AG09309 (cell line): ENCODE results near the gene SCART1.
"Not testable (repeated sequence)": the region's sequence is repeated elsewhere in the genome, so short reads cannot be mapped to it uniquely, and the experiment has no call there.

Experiments used
- DNase-seq: peaks from one replicate; pipeline ENCODE4 v3.0.0-alpha.2; 2010; ENCODE audit warnings: low read depth
- H3K4me3 ChIP-seq: 2 replicates; pipeline ENCODE4 v1.5.1; 2011; ENCODE audit warnings: mild to moderate bottlenecking, low read depth, low read length, moderate library complexity; ENCODE audit not compliant: control insufficient read depth
- TF ChIP-seq, protein P1 (sequence below): IDR thresholded peaks from 2 replicates; pipeline ENCODE4 v1.5.1; 2011; ENCODE audit warnings: mild to moderate bottlenecking, low read depth, low read length, inconsistent platforms; ENCODE audit not compliant: insufficient read depth, control insufficient read depth; ENCODE audit errors: missing control alignments

The SCART1 gene

DNA sequence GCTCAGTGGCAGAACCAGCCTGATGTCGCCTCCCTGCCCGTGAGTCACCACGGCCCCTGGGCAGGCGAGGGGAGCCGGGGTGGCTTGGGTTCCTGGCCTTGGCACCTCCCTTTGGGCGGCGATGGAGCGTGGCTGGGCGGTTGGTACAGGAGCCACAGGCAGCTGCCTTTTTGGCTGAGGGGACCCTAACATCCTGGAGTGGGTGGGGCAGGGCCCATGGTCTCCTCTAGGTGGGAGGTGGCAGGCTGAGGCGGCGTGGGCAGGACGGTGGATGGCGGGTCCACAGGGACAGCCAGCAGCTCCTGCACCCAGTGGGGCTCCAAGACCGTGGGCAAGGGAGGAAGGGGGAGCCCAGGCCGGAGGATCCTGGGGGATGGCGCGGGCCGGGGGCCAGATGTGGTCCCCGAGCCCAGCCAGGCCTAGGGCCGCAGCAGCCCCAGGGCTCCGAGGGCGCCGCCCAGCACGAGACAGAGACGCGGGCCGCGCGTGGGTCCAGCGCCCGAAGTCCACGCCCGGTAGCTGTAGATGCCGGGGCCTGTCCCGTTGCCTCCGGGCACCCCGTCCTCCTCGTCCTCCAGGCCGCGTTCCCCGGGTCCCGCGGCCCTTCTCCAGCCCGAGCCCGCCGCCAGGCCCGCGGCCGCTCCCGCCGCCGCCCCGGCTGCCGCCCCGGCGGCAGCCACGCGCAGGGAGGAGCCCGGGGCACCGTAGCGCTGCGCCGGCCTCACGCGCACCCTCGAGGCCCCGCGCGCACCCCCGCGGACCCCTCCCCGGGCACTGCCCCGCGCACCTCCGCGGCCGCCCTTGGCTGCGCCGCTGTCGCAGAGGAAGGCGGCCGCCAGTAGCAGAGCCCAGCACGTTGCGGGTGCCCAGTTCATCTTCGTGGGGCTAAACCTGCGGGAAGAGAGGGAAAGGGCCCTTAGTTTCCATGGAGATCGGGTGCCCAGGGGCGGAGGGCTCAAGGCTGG lies 30.7 kb upstream of the SCART1 start:
- H3K4me3 ChIP-seq, result no peak overlapping the region
- TF ChIP-seq, protein P1, sequence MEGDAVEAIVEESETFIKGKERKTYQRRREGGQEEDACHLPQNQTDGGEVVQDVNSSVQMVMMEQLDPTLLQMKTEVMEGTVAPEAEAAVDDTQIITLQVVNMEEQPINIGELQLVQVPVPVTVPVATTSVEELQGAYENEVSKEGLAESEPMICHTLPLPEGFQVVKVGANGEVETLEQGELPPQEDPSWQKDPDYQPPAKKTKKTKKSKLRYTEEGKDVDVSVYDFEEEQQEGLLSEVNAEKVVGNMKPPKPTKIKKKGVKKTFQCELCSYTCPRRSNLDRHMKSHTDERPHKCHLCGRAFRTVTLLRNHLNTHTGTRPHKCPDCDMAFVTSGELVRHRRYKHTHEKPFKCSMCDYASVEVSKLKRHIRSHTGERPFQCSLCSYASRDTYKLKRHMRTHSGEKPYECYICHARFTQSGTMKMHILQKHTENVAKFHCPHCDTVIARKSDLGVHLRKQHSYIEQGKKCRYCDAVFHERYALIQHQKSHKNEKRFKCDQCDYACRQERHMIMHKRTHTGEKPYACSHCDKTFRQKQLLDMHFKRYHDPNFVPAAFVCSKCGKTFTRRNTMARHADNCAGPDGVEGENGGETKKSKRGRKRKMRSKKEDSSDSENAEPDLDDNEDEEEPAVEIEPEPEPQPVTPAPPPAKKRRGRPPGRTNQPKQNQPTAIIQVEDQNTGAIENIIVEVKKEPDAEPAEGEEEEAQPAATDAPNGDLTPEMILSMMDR, result no peak
- no peak for DNase-seq

DNA sequence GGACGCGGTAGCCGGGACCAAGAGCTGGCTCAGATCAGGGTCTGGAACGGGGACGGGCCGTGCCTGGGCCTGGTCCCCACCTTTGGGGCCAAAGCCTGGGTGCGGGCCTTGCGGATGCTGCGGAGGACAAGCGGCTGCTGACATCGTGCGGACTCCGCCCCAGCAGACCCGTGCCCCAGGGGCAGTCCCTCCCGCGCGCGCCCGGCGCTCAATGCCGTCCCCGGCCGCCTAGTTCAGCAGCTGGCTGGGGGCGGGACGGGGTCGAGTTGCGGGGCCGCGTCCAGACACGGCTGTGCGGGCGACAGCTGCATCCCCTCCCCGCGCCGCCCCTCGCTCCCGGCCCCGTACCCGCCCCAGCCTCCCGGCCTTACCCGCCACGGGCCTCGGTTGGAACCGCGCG lies 29.6 kb upstream of the SCART1 start:
- DNase-seq, H3K4me3 ChIP-seq: not testable (repeated sequence)

DNA sequence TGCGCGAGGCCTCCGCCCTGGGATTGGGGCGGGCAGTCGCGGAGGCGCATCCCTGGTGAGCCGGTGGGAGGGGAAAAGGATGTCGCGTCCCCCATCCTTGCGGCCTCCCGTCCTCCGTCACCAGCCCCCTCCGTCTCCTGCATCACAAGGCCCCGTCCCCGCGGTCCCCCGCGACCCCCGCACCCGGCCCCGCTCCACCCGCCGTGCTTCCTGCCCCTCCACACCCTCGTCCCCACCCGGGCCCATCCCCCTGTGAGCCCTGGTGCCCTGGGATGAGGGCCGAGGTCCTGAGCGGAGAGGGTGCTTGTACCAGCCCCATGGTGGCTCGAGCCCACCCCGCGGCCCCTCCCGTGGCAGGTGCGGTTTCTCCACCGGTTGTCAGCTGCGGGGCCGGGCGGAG lies 29.1 kb upstream of the SCART1 start, which contains the start of gene SPRN:
Gene SPRN (minus strand): TSS at position 25 of the 400 bp plus-strand sequence. CDS start 944 bp downstream, outside the sequence.
- not testable (repeated sequence) for H3K4me3 ChIP-seq

DNA sequence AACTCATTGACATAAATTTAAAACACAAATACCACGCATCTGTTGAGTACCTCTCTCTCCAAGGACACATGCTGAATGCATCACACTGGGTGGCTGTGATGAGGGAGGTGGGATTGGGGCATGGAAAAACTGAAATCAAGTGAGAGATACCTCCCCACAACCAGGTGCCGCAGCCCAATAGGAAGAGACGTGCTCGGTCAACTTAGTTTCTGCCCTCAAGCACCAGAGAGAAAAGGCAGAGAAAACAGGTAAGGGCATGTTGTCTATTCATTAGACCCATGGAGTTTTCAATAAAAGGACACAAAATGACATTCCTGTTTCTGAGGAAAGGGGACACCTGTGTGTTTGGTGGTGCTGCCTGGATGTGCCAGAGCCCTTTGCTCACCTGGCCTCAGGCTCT lies 24.2 kb upstream of the SCART1 start:
- H3K4me3 ChIP-seq, DNase-seq: not testable (repeated sequence)

More for the DNA sequence above, 29.1 kb upstream of the SCART1 start, which contains the start of gene SPRN:
- DNase-seq, result not testable (repeated sequence)

DNA sequence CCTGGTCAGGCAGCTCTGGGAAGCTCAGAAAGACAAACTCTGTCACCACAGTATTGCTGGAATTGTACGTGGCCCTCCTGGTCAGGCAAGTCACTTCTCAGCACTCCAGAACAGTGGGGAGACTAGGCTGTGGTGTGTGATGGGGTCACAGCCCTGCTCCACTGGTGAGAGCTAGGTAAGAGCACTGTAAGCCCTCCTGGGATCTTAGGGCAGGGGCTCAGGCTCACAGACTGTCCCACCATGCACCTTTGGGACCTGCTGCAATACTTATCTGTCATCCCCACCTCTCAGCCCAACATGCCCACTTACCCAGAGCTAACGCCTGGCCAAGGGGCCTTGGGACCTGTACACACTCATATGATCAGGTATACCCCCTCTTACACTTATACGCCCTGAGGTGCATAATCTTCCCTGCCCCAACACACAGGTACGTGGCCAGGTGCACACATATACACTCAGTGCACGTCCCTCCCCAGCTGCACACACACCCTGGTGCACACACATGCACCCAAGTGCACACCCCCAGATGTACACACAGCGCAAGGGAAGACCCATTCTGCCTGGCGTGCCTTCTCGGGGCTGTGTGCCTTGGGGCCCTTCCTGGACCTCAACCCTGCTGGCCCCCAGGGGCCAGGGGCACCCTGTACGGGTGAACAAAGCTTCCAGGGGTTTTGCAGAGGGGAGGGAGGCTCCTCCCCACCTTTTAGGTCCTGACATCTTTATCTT lies 21.7 kb upstream of the SCART1 start:
- H3K4me3 ChIP-seq, DNase-seq: not testable (repeated sequence)

DNA sequence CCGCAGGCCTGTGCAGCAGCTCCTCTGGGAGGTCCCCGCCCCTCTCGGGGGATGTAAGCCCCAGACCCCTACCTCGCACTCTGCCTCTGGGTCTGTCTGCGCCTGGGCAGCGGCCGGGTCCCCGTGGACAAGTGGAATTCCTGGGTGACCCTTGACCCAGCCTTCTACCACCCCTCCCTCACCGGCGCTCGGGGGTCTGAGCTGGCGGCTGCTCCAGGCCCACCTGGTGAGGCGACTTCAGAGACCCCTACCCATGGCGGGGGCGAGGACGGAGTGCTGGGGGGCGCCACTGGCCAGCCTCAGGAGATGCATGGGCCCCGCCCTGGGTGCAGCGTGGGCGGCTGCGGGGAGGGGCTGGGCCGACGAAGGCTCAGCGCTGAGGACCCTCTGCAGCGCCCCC lies 21.0 kb upstream of the SCART1 start:
- not testable (repeated sequence) for DNase-seq, H3K4me3 ChIP-seq

DNA sequence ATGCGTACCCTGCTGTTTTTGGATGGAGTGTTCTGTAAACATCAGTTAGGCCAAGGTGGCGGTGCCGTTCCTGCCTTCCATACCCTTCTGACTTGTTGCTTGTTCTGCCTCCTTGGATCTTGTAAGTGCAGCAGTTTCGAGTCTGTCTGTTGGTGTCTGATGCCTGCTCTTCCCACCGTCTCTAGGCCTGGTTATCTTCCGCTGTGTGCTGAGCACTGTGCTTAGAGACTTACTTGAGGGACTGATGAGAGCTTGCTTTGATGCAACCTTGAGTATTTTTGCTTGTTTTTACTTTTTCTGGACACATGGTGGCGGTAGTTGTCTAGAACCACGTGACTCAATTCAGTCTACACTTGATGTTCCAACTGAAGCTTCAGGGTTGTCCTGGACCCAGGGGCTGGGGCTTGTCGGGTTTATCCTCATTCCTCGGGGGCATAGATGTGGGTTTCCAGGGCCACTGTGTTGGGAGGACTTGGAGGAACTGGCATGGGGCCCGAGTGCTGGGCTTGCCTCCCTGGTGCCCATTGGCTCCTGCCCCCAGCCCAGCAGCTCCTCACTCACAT lies 15.0 kb upstream of the SCART1 start:
- no peak for DNase-seq

DNA sequence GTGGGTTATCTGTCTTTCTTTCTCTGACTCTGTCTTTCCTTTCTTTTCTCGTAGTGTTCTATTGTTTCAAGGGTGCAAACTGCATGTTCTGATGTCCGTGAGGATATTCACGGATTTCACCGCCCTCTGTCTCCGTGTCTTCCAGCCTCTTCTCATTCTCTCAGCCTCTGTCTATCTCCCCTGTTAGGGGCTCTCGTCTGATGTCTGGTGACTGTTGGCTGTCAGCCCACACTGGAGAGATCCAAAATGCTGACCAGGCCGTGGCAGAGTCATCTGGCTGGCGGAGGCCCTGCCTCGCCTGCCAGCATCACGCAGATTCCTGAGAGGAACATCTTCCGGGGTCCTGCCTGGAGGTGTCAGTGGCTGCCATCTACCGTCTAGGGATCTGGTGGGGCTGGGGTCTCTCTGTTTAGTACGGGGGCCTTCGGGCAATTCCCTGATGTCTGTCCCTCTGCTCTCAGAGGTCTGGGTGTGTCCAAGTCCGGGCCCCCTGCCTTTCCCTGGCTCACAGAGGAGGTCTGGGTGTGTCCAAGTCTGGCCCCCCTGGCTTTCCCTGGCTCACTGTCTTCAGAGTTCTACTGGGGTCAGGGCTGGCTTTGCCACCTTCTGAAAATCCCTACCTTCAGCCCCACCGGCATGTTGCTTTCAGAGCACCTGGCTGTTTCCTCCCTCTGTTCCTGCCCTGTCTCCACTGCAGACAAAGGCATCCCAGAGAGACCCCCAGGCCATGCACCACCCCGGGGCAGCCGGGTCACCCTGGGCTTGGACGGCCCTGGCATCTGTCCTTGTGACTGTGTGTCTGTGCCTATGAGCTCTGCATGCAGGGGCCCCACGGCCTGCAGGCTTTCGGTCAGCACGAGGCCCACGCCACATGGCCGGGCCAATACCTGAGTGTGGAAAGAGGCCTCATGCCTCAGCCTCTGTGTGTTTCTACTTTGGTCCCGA lies 14.0 kb upstream of the SCART1 start:
- H3K4me3 ChIP-seq, result no peak overlapping the region
- DNase-seq, result no peak
- TF ChIP-seq, protein P1, result no peak

More for the DNA sequence above, 15.0 kb upstream of the SCART1 start:
- H3K4me3 ChIP-seq, result no peak overlapping the region
- TF ChIP-seq, protein P1, result peak; percentile 25
